Hematopoietic multipotent progenitor cell treated with erythropoietin and hydrocortisone succinate and interleukin-3 and kit ligand, for 17 days (in vitro differentiated cells): ENCODE measurements around the gene FITM2.

Experiments
- DNase-seq: peaks from one replicate; pipeline ENCODE4 v3.0.0-alpha.2; 2015; ENCODE audit warnings: low spot score

Gene FITM2

DNA sequence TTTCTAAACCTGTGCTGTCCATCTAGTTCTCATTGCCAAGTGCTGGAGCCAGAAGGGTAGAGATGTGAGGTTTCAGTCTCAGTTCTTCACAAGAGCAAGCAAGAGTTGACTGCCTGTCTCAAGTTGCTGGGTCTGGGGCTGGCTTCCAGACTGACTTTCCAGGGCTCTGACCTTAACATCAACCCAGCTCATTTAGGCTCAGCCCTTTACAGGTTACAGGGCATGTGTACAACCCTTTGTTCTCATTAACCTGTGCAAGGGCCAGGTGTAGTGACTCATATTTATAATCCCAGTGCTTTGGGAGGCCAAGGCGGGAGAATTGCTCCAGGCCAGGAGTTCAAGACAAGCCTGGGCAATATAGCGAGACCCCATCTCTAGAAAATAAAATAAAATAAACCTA, 30.6 kb downstream of the FITM2 start:
- DNase-seq: no peak

DNA sequence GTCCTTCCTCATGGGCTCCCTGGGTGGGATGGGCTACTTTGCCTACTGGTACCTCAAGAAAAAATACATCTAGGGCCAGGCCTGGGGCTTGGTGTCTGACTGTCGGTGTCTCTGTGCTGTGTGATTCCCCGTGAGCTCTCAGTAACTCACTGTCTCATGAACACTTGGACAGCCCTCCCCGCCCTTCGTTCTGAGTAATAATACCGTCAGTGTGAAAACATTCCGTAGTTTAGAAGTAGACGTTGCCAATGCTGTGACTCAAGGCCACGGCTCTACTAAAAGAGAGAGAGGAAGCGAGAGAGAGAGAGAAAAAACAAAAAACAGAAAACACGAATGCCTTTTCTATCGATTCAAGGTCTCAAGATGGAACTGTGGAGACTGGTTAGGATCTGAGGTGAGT, 31.8 kb downstream of the FITM2 start:
- DNase-seq: no peak

GRCh38 chr20:44274303-44275017, 36.5 kb downstream of the FITM2 start:
- DNase-seq: no peak

GRCh38 chr20:44273231-44274215, 37.5 kb downstream of the FITM2 start:
- no peak for DNase-seq

DNA sequence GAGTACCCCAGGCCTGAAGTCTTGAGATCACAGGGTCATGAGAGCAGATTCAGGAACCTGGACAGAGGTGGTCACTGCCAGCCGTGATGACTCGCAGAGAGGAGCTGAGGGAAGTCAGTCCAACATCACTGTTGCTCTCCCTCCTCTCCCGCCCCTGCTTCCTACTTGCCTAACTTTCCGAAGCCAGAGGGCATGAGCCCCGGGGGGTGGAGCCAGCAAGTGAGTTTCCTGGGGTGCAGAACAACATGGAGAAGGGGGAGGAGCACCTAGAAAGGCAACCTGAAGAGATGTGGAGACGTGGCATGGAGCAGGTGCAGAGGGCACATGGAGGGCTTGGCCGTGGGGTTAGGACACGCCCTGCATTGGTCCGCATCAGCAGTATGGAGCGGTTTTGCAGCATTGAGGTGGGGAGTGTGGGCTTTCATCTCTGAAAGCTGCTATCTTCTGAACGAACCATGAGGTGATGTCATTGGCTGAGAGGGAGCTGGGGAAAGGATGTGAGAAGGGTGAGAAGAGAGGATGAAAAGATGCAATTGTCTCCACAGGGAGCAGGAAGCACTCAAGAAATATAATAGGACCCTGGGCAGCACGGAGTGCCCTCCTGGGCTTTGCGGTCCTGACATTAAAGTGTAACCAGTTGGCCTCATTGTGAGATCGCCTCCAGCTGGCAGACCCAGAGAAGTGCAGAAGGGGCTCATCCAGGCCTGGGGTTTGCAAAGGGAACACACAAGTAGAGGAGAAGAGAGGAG, 38.9 kb downstream of the FITM2 start:
- peak; percentile 33 for DNase-seq

GRCh38 chr20:44268802-44269201, 42.2 kb downstream of the FITM2 start:
- DNase-seq: no peak

GRCh38 chr20:44264287-44264686, 46.7 kb downstream of the FITM2 start:
- DNase-seq: no peak

- DNase-seq: no peak
These were observed 52.6 kb downstream of the FITM2 start for GRCh38 chr20:44258226-44258890.

- DNase-seq: no peak
These were observed 54.0 kb downstream of the FITM2 start for GRCh38 chr20:44256961-44257360.

GRCh38 chr20:44255942-44256341, 55.1 kb downstream of the FITM2 start:
- no peak for DNase-seq

DNA sequence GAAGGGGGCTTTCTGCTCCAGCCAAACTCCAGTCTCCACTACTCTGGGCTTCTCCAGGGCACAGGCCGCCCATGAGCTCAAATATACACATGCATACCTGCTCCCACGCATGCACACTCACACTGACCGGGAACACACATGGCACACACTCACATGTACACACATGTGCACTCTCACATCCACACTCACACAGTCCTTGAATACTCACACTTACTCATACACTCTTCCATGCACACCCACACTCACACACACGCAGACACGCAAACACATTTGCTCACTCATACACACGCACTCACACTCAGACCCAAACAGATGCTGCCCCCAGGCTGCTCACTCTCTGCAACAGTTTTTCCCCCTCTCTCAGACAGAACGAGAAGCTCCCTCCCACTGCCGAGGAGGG, 56.9 kb downstream of the FITM2 start:
- no peak for DNase-seq

DNA sequence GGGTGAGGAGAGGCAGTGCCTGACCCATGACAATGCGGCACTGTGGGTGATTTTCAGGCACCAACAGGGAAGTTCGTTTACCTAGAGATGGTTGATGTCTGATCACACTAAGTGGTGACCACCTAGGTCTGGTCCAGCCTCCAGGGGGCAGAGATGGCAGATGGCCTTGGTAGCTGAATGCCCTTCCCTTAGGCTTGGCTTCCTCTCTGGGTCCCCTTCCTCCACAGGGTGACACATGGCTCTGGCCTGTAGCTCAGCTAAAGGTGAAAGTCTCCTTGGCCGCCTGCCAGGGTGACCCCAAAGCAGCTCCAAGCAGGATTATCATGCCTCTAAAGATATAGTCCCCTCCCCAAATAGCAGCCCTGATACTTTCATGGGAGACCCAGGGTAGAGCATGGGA, 57.5 kb downstream of the FITM2 start:
- no peak for DNase-seq
